Astrocyte of the cerebellum (primary cell): ENCODE measurements around the gene EBI3.
"Not testable (repeated sequence)": the region's sequence is repeated elsewhere in the genome, so short reads cannot be mapped to it uniquely, and the experiment has no call there.

Source experiments
- DNase-seq: peaks from one replicate; pipeline ENCODE4 v3.0.0-alpha.2; 2011; ENCODE audit warnings: low read depth
- H3K4me3 ChIP-seq: 2 replicates; pipeline ENCODE4 v1.5.1; 2011; ENCODE audit warnings: mild to moderate bottlenecking, low read depth, low read length, moderate library complexity
- CTCF ChIP-seq: IDR thresholded peaks from 2 replicates; pipeline ENCODE4 v1.5.1; 2012; ENCODE audit warnings: low read length, low read depth, moderate library complexity, mild to moderate bottlenecking; ENCODE audit errors: missing control alignments
- in situ Hi-C: cut with HindIII; loops from 2 replicates; pipeline ENCODE4 v1.10.0; 2017; ENCODE audit warnings: low sequenced_read_pairs

EBI3 gene

DNA sequence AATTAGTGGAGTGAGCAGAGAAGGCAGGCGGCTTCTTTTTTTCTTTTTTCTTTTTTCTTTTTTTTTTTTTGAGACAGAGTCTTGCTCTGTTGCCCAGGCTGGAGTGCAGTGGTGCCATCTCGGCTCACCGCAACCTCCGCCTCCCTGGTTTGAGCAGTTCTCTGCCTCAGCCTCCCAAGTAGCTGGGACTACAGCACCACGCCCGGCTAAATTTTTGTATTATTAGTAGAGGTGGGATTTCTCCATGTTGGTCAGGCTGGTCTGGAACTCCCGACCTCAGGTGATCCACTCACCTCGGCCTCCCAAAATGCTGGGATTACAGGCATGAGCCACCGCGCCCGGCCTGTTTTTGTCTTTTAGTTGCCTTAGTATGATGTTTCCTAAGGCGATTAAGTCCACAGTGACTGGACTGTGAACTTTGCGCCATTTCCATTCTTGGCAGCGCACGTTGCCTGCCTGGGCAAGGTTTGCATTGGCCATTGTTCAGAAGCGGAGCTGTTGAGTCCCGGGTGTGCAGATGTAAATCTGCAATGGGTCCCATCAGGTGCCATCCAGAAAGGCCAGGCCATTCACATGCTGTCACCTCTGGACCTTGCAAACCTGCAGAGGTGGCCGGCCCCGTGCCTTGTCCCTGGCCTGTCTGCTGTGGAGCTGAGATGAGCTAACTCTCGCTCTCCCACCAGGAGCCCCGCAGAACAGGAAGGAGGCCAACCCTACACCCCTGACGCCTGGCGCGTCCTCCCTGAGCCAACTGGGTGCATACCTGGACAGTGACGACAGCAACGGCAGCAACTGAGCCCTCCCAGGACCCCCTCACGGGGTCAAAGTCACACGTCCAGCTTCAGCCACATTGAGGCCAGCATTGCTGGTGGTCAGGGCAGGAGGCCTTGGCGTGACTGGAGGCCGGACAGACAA lies 38.8 kb downstream of the EBI3 start:
- no peak for TF ChIP-seq CTCF
- in situ Hi-C loops, result no loop called here
- DNase-seq, result no peak
- H3K4me3 ChIP-seq, result no peak overlapping the region

GRCh38 chr19:4268816-4269430 lies 39.6 kb downstream of the EBI3 start:
- H3K4me3 ChIP-seq, result no peak overlapping the region
- in situ Hi-C loops, result no loop called here
- no peak for TF ChIP-seq CTCF
- DNase-seq, result no peak

GRCh38 chr19:4272894-4273293 lies 43.6 kb downstream of the EBI3 start:
- in situ Hi-C loops, result no loop called here
- no peak for TF ChIP-seq CTCF
- DNase-seq, result no peak
- no peak overlapping the region for H3K4me3 ChIP-seq

DNA sequence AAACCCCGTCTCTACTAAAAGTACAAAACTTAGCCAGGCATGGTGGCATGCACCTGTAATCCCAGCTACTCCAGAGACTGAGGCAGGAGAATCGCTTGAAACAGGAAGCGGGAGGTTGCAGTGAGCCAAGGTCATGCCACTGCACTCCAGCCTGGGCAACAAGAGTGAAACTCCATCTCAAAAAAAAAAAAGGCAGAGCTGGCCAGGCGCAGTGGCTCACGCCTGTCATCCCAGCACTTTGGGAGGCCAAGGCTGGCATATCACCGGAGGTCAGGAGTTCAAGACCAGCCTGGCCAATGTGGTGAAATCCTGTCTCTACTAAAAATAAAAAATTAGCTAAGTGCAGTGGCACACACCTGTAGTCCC lies 45.0 kb downstream of the EBI3 start:
- H3K4me3 ChIP-seq, in situ Hi-C loops, DNase-seq: not testable (repeated sequence)

- DNase-seq, result no peak
- H3K4me3 ChIP-seq, result no peak overlapping the region
- in situ Hi-C loops, result no loop called here
- TF ChIP-seq CTCF, result no peak
Observed at GRCh38 chr19:4277191-4277696, 47.9 kb downstream of the EBI3 start.

- no peak for DNase-seq
- in situ Hi-C loops, result no loop called here
- no peak for TF ChIP-seq CTCF
- no peak overlapping the region for H3K4me3 ChIP-seq
Observed at GRCh38 chr19:4278010-4278409, 48.7 kb downstream of the EBI3 start.
